GM18907 (cell line): ENCODE data around the gene C4A.
"Not testable (repeated sequence)": the region's sequence is repeated elsewhere in the genome, so short reads cannot be mapped to it uniquely, and the experiment has no call there.

Source experiments
- ATAC-seq: cut with Tn5 transposase; IDR thresholded peaks from one replicate; pipeline ENCODE4 v1.9.1; 2021; ENCODE audit warnings: mild to moderate bottlenecking, moderate library complexity; ENCODE audit not compliant: unreplicated experiment

Gene C4A

DNA sequence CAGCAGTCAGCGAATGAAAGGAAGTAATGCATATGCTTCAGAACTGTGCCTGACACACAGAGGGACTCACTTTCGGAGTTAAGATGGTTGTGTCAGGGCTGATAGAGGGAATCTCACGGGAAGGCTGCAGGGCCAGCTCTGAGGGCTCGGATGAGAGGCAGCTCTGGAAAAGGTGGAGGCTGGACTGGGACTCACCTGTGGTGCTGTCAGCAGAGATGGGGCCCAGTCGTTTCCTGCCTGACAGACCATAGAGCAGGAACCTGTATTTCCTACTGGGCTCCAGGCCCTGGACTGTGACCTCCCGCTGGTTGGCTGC is 65.6 kb downstream of the C4A start:
- ATAC-seq = no peak

DNA sequence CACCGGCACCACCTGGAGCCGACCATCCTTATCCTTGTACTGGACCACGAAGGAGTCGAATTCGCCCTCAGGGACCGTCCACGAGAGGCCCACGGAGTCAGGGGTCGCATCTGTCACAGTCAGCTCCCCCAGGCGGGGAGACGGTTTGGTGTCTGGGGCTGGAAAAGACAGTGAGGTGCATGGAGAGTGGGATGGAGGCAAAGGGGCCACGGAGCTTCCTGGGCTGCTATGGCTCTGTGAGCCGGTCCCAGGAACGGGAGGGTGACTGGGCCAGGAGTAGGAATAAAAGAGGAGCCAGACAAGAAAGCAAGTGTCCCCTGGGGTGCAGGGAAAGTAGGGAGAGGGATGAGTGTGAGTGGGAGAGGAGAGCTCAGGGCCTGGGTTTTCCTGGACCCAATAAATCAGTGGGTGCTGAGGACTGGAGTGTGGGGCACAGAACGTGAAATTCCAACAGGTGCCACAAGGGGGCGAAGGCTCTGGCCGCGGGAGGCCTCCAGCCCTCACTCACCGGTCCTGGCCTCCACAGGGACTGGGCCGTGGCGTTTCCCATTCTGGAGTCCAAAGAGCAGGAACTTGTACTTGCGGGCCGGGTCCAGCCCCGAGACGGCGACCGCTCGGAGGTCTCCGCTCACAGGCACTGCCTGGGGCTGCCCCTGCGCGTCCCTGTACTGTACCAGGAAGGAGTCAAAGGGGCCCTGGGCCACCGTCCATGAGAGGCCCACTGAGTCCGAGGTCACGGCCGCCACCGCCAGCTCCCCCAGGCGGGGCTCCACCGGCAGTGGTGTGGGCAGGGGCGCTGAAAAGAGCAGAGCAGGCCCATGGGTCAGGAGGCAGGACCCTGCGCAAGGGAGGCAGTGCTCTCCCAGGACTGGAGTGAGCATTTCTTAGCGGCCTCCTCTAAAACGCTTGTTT is 66.3 kb downstream of the C4A start:
- ATAC-seq = no peak

DNA sequence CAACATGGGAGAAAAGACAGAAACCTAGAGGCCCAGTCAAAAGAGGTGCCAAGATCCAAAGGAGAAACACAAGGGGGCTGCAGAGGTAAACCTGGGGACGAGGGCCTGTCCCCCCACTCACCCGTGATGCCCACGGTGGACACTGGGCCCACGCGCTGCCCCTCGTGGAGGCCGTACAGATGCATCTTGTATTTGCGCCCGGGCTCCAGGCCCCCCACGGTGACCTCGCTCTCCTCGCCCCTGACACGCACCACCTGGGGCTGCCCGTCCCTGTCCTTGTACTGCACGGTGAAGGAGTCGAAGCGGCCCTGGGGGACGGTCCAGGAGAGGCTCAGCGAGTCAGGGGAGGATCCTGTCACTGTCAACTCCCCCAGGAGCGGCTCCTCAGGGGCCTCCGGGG is 67.3 kb downstream of the C4A start:
- not testable (repeated sequence) for ATAC-seq

DNA sequence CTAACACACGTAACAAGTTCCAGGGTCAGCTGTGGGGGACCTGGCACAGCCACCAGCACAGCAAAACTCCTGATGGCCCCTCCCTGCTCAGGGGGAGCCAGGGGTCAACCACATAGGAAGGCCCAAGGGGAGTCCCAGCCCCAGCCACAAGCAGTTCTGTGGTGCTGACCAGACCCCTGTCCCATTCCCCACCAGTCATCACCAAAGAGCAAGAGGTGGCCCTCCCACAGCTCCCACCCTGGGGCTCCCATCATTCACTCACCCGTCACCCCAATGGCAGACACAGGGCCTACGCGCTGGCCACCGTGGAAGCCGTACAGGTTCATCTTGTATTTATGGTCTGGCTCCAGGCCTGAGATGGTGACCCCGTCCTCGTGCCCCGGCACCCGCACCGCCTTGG is 67.9 kb downstream of the C4A start:
- not testable (repeated sequence) for ATAC-seq

DNA sequence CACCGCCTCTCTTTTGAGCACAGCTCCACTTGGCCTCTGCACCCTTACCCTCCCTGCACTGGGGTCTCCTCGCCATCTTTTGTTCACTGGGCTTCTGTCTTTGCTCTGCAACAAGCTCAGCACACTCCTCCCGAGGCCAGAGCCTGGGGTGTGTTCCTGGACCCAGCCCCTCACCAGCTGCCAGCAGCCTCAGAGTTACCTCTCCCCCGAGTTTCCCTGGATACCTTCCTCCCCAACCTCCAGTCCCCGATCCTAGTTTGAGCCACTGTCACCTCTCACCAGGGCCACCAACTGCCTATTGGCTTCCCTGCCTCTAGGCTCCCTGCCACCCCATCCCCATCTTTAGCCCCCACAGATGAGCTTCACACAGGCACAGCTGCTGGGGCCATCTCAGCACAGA is 68.7 kb downstream of the C4A start:
- ATAC-seq = no peak
